Thyroid gland (tissue), 4 donors: ENCODE results near the gene CSF2RB.

Experiments
- POLR2A ChIP-seq, 2 donors: fragments of 450-650 bp; IDR thresholded peaks; one replicate each; pipeline ENCODE4 v1.6.1; 2017; ENCODE audit warnings: antibody characterized with exemption in 2 of 2, mild to moderate bottlenecking in 2 of 2, moderate library complexity in 1 of 2
- TF ChIP-seq, protein P1 (sequence below), 6 experiments: fragments of 200-600 bp in 3 of 6; fragments of 450-650 bp in 3 of 6; sonication (generic) in 3 of 6; IDR thresholded peaks; one replicate each; pipeline ENCODE4 v1.5.1; 2016 to 2019; ENCODE audit warnings: antibody characterized with exemption in 6 of 6, mild to moderate bottlenecking in 2 of 6, inconsistent platforms in 1 of 6, moderate library complexity in 1 of 6

DNA sequence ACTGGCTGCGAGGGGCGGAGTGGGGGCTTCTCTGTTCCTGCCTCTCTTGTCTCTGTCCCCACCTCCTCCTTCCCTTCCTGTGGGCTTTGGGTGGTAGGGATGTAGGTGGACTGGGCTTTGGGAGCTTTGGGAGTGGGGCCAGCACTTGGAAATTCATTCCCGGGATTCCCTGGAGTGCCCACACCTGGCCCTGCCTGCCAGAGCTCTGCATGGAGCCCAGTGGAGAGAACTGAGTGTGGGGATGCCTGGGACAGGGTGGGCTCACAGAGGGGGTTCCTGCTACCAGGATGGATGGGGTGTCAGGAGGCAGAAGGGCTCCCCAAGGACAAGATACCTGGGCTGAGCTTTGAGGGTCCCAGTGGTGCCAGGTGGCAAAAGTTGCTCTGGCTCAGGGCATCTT, 22.3 kb downstream of the CSF2RB start:
- TF ChIP-seq, protein P1, sequence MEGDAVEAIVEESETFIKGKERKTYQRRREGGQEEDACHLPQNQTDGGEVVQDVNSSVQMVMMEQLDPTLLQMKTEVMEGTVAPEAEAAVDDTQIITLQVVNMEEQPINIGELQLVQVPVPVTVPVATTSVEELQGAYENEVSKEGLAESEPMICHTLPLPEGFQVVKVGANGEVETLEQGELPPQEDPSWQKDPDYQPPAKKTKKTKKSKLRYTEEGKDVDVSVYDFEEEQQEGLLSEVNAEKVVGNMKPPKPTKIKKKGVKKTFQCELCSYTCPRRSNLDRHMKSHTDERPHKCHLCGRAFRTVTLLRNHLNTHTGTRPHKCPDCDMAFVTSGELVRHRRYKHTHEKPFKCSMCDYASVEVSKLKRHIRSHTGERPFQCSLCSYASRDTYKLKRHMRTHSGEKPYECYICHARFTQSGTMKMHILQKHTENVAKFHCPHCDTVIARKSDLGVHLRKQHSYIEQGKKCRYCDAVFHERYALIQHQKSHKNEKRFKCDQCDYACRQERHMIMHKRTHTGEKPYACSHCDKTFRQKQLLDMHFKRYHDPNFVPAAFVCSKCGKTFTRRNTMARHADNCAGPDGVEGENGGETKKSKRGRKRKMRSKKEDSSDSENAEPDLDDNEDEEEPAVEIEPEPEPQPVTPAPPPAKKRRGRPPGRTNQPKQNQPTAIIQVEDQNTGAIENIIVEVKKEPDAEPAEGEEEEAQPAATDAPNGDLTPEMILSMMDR (IDR thresholded peaks at IDR 0.05), result no peak
- no peak for TF ChIP-seq POLR2A (IDR thresholded peaks at IDR 0.05)
